ENCODE measurements around the gene LBH. TPM values are rescaled to one million over a fixed set of nuclear protein-coding genes. Genes with fewer than 3 reads are reported as not detected.

LBH gene
- total RNA-seq, 1 experiment from 2014 or later, result 7.1 TPM

GRCh38 chr2:30193104-30193681, 38.1 kb upstream of the LBH start:
- H3K27ac ChIP-seq (ENCODE audit: low read length), result no peak overlapping the region
- H3K27me3 ChIP-seq (ENCODE audit: low read length), result no peaks in the 10 kb centered on the region
- no peak overlapping the region for H3K4me2 ChIP-seq (ENCODE audit: low read depth, low read length, poor library complexity, severe bottlenecking)
- no peaks in the 10 kb centered on the region for H4K20me1 ChIP-seq (ENCODE audit: insufficient read depth, low read depth, low read length)
- no peak overlapping the region for H3K4me3 ChIP-seq (ENCODE audit: low read length)
- no peak overlapping the region for H2AFZ ChIP-seq (ENCODE audit: low read length)
- H3K4me1 ChIP-seq (ENCODE audit: low read length), result peaks cover 5% of the 10 kb centered on the region
- H3K9ac ChIP-seq (ENCODE audit: low read length), result no peak overlapping the region
- H3K36me3 ChIP-seq (ENCODE audit: insufficient read depth, low read length), result no peaks in the 10 kb centered on the region
- no peaks in the 10 kb centered on the region for H3K9me2 ChIP-seq (replicated peaks; ENCODE audit: insufficient read depth, low read length)
- no peaks in the 10 kb centered on the region for H3K9me3 ChIP-seq (ENCODE audit: low read length)
- H3K79me2 ChIP-seq (ENCODE audit: low read length), result no peaks in the 10 kb centered on the region
- peak; percentile 4 for DNase-seq

- no peaks in the 10 kb centered on the region for H3K27me3 ChIP-seq (ENCODE audit: low read length)
- no peak overlapping the region for H3K9ac ChIP-seq (ENCODE audit: low read length)
- H3K4me1 ChIP-seq (ENCODE audit: low read length), result no peaks in the 10 kb centered on the region
- no peaks in the 10 kb centered on the region for H3K9me2 ChIP-seq (replicated peaks; ENCODE audit: insufficient read depth, low read length)
- H3K4me3 ChIP-seq (ENCODE audit: low read length), result no peak overlapping the region
- DNase-seq, result no peak
- no peaks in the 10 kb centered on the region for H3K79me2 ChIP-seq (ENCODE audit: low read length)
- no peaks in the 10 kb centered on the region for H3K9me3 ChIP-seq (ENCODE audit: low read length)
- no peak overlapping the region for H3K4me2 ChIP-seq (ENCODE audit: low read depth, low read length, poor library complexity, severe bottlenecking)
- no peak overlapping the region for H3K27ac ChIP-seq (ENCODE audit: low read length)
- H3K36me3 ChIP-seq (ENCODE audit: insufficient read depth, low read length), result no peaks in the 10 kb centered on the region
- no peaks in the 10 kb centered on the region for H4K20me1 ChIP-seq (ENCODE audit: insufficient read depth, low read depth, low read length)
- no peak overlapping the region for H2AFZ ChIP-seq (ENCODE audit: low read length)
Measured at GRCh38 chr2:30194421-30194820, 36.9 kb upstream of the LBH start.

GRCh38 chr2:30195016-30195415, 36.3 kb upstream of the LBH start:
- no peak overlapping the region for H2AFZ ChIP-seq (ENCODE audit: low read length)
- H3K4me2 ChIP-seq (ENCODE audit: low read depth, low read length, poor library complexity, severe bottlenecking), result no peak overlapping the region
- no peaks in the 10 kb centered on the region for H3K9me2 ChIP-seq (replicated peaks; ENCODE audit: insufficient read depth, low read length)
- no peaks in the 10 kb centered on the region for H4K20me1 ChIP-seq (ENCODE audit: insufficient read depth, low read depth, low read length)
- DNase-seq, result no peak
- no peak overlapping the region for H3K9ac ChIP-seq (ENCODE audit: low read length)
- H3K4me3 ChIP-seq (ENCODE audit: low read length), result no peak overlapping the region
- H3K9me3 ChIP-seq (ENCODE audit: low read length), result no peaks in the 10 kb centered on the region
- no peak overlapping the region for H3K27ac ChIP-seq (ENCODE audit: low read length)
- H3K79me2 ChIP-seq (ENCODE audit: low read length), result no peaks in the 10 kb centered on the region
- H3K27me3 ChIP-seq (ENCODE audit: low read length), result no peaks in the 10 kb centered on the region
- H3K4me1 ChIP-seq (ENCODE audit: low read length), result no peaks in the 10 kb centered on the region
- H3K36me3 ChIP-seq (ENCODE audit: insufficient read depth, low read length), result no peaks in the 10 kb centered on the region

- Histone ChIP-seq H3K9me3 (ENCODE audit: low read length) (no peaks in the 10 kb centered on the region), H3K36me3 (ENCODE audit: insufficient read depth, low read length) (no peaks in the 10 kb centered on the region), H3K4me2 (ENCODE audit: low read depth, low read length, poor library complexity, severe bottlenecking) (no peak overlapping the region), H3K4me1 (ENCODE audit: low read length) (no peaks in the 10 kb centered on the region), H3K9ac (ENCODE audit: low read length) (no peak overlapping the region), H3K27me3 (ENCODE audit: low read length) (no peaks in the 10 kb centered on the region), H2AFZ (ENCODE audit: low read length) (no peak overlapping the region), H4K20me1 (ENCODE audit: insufficient read depth, low read depth, low read length) (no peaks in the 10 kb centered on the region), H3K79me2 (ENCODE audit: low read length) (no peaks in the 10 kb centered on the region), H3K27ac (ENCODE audit: low read length) (no peak overlapping the region), H3K4me3 (ENCODE audit: low read length) (no peak overlapping the region), H3K9me2 (replicated peaks; ENCODE audit: insufficient read depth, low read length) (no peaks in the 10 kb centered on the region)
- no peak for DNase-seq
Measured at GRCh38 chr2:30197570-30198192, 33.7 kb upstream of the LBH start.

- H3K79me2 ChIP-seq (ENCODE audit: low read length), result no peaks in the 10 kb centered on the region
- H3K9ac ChIP-seq (ENCODE audit: low read length), result no peak overlapping the region
- H3K27me3 ChIP-seq (ENCODE audit: low read length), result no peaks in the 10 kb centered on the region
- H4K20me1 ChIP-seq (ENCODE audit: insufficient read depth, low read depth, low read length), result no peaks in the 10 kb centered on the region
- H3K36me3 ChIP-seq (ENCODE audit: insufficient read depth, low read length), result no peaks in the 10 kb centered on the region
- no peaks in the 10 kb centered on the region for H3K9me2 ChIP-seq (replicated peaks; ENCODE audit: insufficient read depth, low read length)
- no peak overlapping the region for H3K27ac ChIP-seq (ENCODE audit: low read length)
- no peak overlapping the region for H3K4me2 ChIP-seq (ENCODE audit: low read depth, low read length, poor library complexity, severe bottlenecking)
- H3K4me3 ChIP-seq (ENCODE audit: low read length), result no peak overlapping the region
- H3K4me1 ChIP-seq (ENCODE audit: low read length), result no peaks in the 10 kb centered on the region
- no peaks in the 10 kb centered on the region for H3K9me3 ChIP-seq (ENCODE audit: low read length)
- no peak overlapping the region for H2AFZ ChIP-seq (ENCODE audit: low read length)
- DNase-seq, result no peak
Measured at GRCh38 chr2:30201990-30202389, 29.3 kb upstream of the LBH start.

- Histone ChIP-seq H3K9me2 (replicated peaks; ENCODE audit: insufficient read depth, low read length) (no peaks in the 10 kb centered on the region), H3K9ac (ENCODE audit: low read length) (no peak overlapping the region), H3K9me3 (ENCODE audit: low read length) (no peaks in the 10 kb centered on the region), H4K20me1 (ENCODE audit: insufficient read depth, low read depth, low read length) (no peaks in the 10 kb centered on the region), H3K4me3 (ENCODE audit: low read length) (no peak overlapping the region), H3K79me2 (ENCODE audit: low read length) (no peaks in the 10 kb centered on the region), H3K4me1 (ENCODE audit: low read length) (no peaks in the 10 kb centered on the region), H3K27ac (ENCODE audit: low read length) (no peak overlapping the region), H3K27me3 (ENCODE audit: low read length) (no peaks in the 10 kb centered on the region), H3K36me3 (ENCODE audit: insufficient read depth, low read length) (no peaks in the 10 kb centered on the region), H3K4me2 (ENCODE audit: low read depth, low read length, poor library complexity, severe bottlenecking) (no peak overlapping the region), H2AFZ (ENCODE audit: low read length) (no peak overlapping the region)
- DNase-seq, result no peak
Measured at GRCh38 chr2:30203156-30203555, 28.2 kb upstream of the LBH start.

GRCh38 chr2:30204281-30204680, 27.1 kb upstream of the LBH start:
- H3K79me2 ChIP-seq (ENCODE audit: low read length), result no peaks in the 10 kb centered on the region
- no peaks in the 10 kb centered on the region for H3K9me2 ChIP-seq (replicated peaks; ENCODE audit: insufficient read depth, low read length)
- no peaks in the 10 kb centered on the region for H3K9me3 ChIP-seq (ENCODE audit: low read length)
- H4K20me1 ChIP-seq (ENCODE audit: insufficient read depth, low read depth, low read length), result no peaks in the 10 kb centered on the region
- no peaks in the 10 kb centered on the region for H3K36me3 ChIP-seq (ENCODE audit: insufficient read depth, low read length)
- no peak overlapping the region for H3K27ac ChIP-seq (ENCODE audit: low read length)
- no peaks in the 10 kb centered on the region for H3K4me1 ChIP-seq (ENCODE audit: low read length)
- no peak for DNase-seq
- H3K4me2 ChIP-seq (ENCODE audit: low read depth, low read length, poor library complexity, severe bottlenecking), result no peak overlapping the region
- H2AFZ ChIP-seq (ENCODE audit: low read length), result no peak overlapping the region
- no peaks in the 10 kb centered on the region for H3K27me3 ChIP-seq (ENCODE audit: low read length)
- H3K4me3 ChIP-seq (ENCODE audit: low read length), result no peak overlapping the region
- no peak overlapping the region for H3K9ac ChIP-seq (ENCODE audit: low read length)

GRCh38 chr2:30205456-30205855, 25.9 kb upstream of the LBH start:
- no peak for DNase-seq
- H3K9ac ChIP-seq (ENCODE audit: low read length), result no peak overlapping the region
- H3K4me2 ChIP-seq (ENCODE audit: low read depth, low read length, poor library complexity, severe bottlenecking), result no peak overlapping the region
- H3K79me2 ChIP-seq (ENCODE audit: low read length), result no peaks in the 10 kb centered on the region
- H3K4me3 ChIP-seq (ENCODE audit: low read length), result no peak overlapping the region
- H3K27me3 ChIP-seq (ENCODE audit: low read length), result no peaks in the 10 kb centered on the region
- no peak overlapping the region for H2AFZ ChIP-seq (ENCODE audit: low read length)
- no peaks in the 10 kb centered on the region for H4K20me1 ChIP-seq (ENCODE audit: insufficient read depth, low read depth, low read length)
- no peaks in the 10 kb centered on the region for H3K9me3 ChIP-seq (ENCODE audit: low read length)
- H3K4me1 ChIP-seq (ENCODE audit: low read length), result no peaks in the 10 kb centered on the region
- no peak overlapping the region for H3K27ac ChIP-seq (ENCODE audit: low read length)
- H3K9me2 ChIP-seq (replicated peaks; ENCODE audit: insufficient read depth, low read length), result no peaks in the 10 kb centered on the region
- no peaks in the 10 kb centered on the region for H3K36me3 ChIP-seq (ENCODE audit: insufficient read depth, low read length)

Measured in Karpas-422 (cell line).